ENCODE data around the gene HES1.

- TF ChIP-seq, protein P1, sequence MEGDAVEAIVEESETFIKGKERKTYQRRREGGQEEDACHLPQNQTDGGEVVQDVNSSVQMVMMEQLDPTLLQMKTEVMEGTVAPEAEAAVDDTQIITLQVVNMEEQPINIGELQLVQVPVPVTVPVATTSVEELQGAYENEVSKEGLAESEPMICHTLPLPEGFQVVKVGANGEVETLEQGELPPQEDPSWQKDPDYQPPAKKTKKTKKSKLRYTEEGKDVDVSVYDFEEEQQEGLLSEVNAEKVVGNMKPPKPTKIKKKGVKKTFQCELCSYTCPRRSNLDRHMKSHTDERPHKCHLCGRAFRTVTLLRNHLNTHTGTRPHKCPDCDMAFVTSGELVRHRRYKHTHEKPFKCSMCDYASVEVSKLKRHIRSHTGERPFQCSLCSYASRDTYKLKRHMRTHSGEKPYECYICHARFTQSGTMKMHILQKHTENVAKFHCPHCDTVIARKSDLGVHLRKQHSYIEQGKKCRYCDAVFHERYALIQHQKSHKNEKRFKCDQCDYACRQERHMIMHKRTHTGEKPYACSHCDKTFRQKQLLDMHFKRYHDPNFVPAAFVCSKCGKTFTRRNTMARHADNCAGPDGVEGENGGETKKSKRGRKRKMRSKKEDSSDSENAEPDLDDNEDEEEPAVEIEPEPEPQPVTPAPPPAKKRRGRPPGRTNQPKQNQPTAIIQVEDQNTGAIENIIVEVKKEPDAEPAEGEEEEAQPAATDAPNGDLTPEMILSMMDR (conservative IDR thresholded peaks at IDR 0.05; ENCODE audit: low read length) = no peak
- no peak for TF ChIP-seq EZH2phosphoT487 (IDR thresholded peaks at IDR 0.05; ENCODE audit: borderline replicate concordance)
These were observed 30.7 kb upstream of the HES1 start for GRCh38 chr3:194105292-194105691.
